D721Med (cell line): ENCODE measurements around the gene ZFP82.

Source experiments
- DNase-seq: peaks from one replicate; pipeline ENCODE4 v3.0.0; 2011; ENCODE audit warnings: low spot score; ENCODE audit not compliant: insufficient read length
- FAIRE-seq: peaks from 2 replicates; lab custom pipeline; 2011; peaks lifted over from hg19 to GRCh38; lab: Jason Lieb, UNC
- CTCF ChIP-seq: IDR thresholded peaks from 2 replicates; pipeline ENCODE4 v1.5.1; 2012; ENCODE audit warnings: mild to moderate bottlenecking, control low read depth; ENCODE audit not compliant: insufficient read depth; ENCODE audit errors: missing control alignments

ZFP82 gene

DNA sequence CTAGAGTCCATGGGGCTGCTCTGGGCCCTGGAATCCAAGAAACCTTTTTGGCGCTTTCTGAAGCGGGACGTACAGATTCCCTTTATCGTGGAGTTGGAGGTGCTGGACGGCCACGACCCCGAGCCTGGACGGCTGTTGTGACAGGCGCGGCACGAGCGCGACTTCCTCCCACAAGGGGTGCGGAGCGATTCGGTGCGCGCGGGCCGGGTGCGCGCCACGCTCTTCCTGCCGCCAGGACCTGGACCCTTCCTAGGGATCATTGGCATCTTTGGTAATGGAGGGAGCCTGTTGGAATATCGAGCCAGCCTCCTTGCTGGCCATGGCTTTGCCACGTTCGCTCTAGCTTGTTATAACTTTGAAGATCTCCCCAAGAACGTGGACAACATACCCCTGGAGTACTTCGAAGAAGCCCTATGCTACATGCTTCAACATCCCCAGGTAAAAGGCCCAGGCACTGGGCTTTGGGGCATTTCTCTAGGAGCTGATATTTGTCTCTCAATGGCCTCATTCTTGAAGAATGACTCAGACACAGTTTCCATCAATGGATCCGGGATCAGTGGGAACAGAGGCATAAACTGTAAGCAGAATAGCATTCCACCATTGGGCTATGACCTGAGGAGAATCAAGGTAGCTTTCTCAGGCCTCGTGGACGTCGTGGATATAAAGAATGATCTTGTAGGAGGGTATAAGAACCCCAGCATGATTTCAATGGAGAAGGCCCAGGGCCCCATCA lies 3.5 kb upstream of the ZFP82 start:
- FAIRE-seq = peak; percentile 38
- TF ChIP-seq CTCF = no peak
- no peak for DNase-seq

DNA sequence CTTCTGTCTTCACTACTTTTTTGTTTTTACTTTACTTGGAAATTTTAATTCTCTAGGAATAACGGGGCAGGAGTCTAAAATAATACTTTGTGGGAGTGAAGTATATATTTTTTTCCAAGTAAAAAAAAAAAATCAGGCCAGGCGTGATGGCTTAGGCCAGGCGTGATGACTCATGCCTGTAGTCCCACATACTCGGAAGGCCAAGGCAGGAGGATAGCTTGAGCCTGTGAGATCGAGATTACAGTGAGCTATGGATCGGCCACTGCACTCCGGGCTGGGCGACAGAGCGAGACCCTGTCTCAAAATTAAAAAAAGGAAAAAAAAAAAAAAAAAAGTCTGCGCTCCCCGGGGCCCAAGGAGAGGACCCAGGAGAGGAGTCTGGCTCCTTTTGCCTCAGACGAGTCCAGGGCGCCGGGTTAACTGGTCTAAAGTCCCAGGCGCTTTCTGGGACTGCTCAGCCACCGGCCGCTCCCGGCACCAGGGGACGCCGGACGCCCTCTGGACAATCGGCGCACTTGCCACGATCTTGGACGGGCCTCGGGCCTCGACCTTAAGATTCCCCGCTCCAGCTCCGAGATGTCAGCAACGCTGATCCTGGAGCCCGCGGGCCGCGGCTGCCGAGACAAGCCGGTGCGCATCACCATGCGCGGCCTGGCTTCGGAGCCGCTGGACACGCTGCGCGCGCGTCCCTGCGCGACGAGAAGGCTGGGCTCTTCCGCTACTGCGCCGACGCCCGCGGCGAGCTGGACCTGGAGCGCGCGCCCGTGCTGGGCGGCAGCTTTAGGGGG lies 2.7 kb upstream of the ZFP82 start:
- TF ChIP-seq CTCF = no peak
- DNase-seq = no peak
- no peak for FAIRE-seq

DNA sequence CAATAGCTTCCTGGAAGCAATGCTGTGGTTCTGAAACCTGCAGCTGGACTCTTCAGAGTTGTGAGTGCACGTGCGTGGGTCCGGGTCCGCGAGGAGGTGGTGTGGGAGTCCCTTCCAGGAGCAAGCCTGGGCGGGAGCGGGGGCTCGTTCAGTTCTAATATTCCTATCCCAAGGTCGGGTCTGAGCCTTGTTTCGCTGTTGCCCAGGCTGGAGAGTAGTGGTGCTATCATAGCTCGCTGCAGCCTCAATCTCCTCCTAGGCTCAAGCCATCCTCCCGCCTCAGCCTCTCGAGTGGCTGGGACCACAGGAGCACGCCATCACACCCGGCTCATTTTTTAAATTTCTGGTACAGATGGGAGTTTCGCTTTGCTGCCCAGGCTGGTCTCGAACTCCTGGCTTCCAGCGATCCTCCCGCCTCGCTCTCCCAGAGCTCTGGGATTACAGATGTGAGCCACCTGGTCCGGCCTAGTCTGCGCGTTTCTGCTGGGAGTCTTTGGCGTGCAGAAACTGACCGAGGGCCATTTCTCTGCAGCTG lies 625 bp downstream of the ZFP82 start:
- DNase-seq (no peak), FAIRE-seq (no peak)
- no peak for TF ChIP-seq CTCF

DNA sequence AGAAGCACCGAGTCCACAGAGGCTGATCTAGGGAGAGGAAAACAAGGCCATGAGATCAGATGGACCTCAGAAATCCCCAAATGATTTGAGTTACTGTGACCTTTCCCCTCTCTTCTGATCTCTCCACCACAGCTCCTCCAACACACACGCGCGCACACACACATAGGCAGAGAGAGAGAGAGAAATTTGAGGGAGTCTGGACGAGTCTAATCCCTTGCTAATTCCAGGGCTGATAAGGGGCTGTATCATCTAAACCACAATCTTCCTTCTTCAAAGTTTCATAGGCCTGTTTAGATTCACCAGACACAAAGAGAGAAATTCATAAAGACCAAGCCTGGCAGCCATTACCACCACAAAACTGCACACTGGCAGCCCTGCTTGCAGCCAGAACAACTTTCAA lies 8.6 kb downstream of the ZFP82 start:
- FAIRE-seq = no peak
- TF ChIP-seq CTCF = no peak
- DNase-seq = no peak

DNA sequence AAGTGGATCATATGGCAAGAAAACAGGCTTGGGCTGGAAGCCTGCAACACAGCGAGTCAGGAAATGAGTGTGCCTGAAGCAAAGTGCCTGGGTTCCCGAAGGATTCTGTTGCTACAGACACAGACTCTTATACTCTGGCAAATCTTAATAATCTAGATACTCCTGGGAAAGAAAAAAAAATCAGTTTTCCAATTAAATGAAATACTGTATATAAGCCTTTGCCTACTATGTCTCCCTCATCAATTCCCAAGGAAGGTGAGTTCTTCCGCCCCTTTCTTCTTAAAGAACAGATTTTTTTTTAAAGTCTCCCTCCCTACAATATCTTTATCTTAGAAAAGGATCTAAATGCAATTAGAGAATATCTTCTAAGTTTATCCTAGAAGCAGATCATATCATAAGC lies 10.3 kb downstream of the ZFP82 start:
- DNase-seq = no peak
- FAIRE-seq = no peak
- TF ChIP-seq CTCF = no peak

DNA sequence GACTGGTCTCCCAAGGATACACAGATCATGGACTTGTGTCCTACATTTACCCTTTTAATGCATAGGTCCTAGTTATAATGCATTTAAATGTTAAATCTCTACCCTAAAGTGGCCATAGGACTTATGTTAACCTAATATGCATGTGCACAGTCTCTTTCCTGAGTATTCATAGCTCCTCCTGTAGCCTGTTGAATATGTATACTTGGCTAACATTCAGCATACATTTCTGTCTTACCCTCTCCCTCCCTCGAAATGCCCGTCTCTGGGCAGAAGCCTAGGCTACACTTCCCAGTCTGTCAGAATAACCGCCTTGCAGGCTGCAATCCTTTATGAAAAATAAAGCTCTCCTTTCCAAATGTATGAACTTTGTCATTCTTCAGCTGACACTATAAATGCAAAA lies 13.9 kb downstream of the ZFP82 start:
- no peak for TF ChIP-seq CTCF
- DNase-seq (no peak), FAIRE-seq (no peak)
